ENCODE measurements around the gene DIP2C. TPM values are rescaled to one million over a fixed set of nuclear protein-coding genes. Genes with fewer than 3 reads are reported as not detected.

Gene DIP2C
- total and polyA plus RNA-seq, 2 donors from 2014 or later, result 6.2 to 22.6 TPM

DNA sequence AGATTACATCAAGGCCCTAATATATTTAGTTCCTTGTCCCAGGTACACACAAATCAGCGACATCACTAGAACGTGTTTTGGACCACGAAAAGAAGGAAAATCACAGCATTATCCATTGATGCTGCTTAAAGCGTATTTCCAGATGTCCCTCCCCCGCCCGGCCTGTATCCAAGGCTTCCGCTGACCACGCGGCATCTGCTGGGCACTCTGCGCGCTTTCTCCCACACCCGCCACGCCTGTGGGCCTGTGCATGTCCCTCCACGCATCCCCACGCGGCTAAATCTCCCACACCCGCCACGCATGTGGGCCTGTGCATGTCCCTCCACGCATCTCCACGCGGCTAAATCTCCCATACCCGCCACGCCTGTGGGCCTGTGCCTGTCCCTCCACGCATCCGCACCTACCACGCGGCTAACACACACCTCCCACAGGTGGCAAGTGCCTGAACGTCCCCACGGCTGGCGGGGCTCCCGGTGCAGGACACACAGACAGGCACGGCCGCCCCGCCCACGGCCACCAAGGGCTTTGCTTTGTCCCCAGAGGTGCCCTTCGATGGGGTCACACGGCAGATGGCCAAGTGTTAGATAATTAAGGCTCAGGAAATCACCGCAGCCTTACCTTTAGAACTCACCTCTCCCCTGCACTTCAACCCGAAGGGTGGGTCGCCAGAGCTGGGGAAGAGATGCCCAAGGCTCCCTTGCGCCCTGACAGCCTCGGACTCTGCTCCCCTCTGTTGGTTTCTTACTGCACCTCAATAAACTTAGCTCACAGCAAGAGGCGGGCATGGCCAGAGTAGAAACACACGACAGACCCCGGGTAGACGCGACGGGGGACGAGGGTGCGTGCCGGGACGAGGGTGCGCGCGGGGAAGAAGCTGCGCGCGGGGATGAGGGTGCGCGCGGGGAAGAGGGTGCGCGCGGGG lies 49.5 kb downstream of the DIP2C start:
- DNase-seq (no peak), FAIRE-seq (no peak)
- TF ChIP-seq, protein P1, sequence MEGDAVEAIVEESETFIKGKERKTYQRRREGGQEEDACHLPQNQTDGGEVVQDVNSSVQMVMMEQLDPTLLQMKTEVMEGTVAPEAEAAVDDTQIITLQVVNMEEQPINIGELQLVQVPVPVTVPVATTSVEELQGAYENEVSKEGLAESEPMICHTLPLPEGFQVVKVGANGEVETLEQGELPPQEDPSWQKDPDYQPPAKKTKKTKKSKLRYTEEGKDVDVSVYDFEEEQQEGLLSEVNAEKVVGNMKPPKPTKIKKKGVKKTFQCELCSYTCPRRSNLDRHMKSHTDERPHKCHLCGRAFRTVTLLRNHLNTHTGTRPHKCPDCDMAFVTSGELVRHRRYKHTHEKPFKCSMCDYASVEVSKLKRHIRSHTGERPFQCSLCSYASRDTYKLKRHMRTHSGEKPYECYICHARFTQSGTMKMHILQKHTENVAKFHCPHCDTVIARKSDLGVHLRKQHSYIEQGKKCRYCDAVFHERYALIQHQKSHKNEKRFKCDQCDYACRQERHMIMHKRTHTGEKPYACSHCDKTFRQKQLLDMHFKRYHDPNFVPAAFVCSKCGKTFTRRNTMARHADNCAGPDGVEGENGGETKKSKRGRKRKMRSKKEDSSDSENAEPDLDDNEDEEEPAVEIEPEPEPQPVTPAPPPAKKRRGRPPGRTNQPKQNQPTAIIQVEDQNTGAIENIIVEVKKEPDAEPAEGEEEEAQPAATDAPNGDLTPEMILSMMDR (IDR thresholded peaks at IDR 0.05; ENCODE audit: borderline replicate concordance, extremely low read depth, insufficient read depth), result no peak
- intact Hi-C loops (cut with DNase I), result no loop called here
- peaks cover 0 to 5% (median 0%) of the 10 kb centered on the region in 3 donors for H3K9me3 ChIP-seq (ENCODE audit: control insufficient read depth in 2 of 3, insufficient read depth in 1 of 3, low read length in 3 of 3)
- no peak overlapping the region for H3K4me3 ChIP-seq (ENCODE audit: low read length in 3 of 3)
- no peaks in the 10 kb centered on the region for H3K27me3 ChIP-seq (ENCODE audit: control insufficient read depth, insufficient read depth, low read length)
- H3K9ac ChIP-seq (ENCODE audit: low read length in 3 of 3), result no peak overlapping the region
- H3K36me3 ChIP-seq (ENCODE audit: control insufficient read depth in 2 of 3, insufficient read depth in 3 of 3, low read length in 3 of 3), result no peaks in the 10 kb centered on the region
- no peak overlapping the region for H3K27ac ChIP-seq (ENCODE audit: low read depth in 2 of 2, low read length in 2 of 2)
- H3K4me1 ChIP-seq (ENCODE audit: control insufficient read depth in 2 of 3, insufficient read depth in 2 of 3, low read depth in 1 of 3, low read length in 3 of 3), result peaks cover 0 to 6% (median 0%) of the 10 kb centered on the region in 3 donors

DNA sequence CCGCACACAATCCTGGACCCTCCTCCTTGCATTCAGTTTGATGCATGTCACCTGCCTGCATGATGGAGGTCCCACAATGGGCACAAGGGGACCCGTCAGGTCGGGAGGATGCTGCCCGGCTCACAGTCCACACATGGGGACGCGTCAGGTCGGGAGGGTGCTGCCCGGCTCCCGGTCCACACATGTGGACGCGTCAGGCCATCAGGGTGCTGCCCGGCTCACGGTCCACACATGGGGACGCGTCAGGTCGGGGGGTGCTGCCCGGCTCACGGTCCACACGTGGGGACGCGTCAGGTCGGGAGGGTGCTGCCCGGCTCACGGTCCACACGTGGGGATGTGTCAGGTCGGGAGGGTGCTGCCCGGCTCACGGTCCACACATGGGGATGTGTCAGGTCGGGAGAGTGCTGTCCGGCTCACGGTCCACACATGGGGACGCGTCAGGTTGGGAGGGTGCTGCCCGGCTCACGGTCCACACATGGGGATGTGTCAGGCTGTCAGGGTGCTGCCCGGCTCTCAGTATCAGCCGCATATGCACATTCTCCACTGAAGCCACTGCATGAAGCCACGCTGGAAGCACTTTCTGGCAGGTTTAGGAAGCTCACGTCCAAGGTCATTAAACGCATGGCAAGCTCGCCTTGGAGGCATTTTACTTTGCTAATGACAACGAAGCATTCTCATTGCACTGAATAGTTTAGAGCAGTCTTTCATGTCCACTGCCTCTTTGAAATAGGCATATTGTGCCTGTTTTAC lies 50.3 kb downstream of the DIP2C start:
- FAIRE-seq, result no peak

DNA sequence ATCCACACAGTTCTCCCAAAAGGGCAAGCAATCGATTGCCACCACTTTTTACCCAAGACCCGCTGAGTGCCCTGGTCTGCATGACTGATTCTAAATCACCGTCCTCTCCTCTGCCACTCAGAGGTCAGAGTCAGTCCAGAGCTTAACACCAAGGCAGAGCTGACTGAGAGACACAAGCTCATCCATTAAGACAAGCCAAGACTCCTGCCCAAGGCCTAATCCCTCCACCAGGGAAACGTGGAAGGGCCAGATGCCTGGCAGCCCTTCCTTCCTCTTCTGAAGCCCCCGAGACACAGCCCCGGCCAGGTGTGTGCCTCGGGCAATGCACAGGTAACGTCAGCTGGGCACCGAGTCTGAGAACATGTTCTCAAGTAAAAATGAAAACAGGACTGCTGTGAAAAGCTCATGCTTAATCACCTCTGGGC lies 51.7 kb downstream of the DIP2C start:
- H3K4me1 ChIP-seq (ENCODE audit: control insufficient read depth in 2 of 3, insufficient read depth in 2 of 3, low read depth in 1 of 3, low read length in 3 of 3), result peaks cover 0 to 12% (median 10%) of the 10 kb centered on the region in 3 donors
- TF ChIP-seq, protein P1 (IDR thresholded peaks at IDR 0.05; ENCODE audit: borderline replicate concordance, extremely low read depth, insufficient read depth), result no peak
- FAIRE-seq (no peak), DNase-seq (no peak)
- no peaks in the 10 kb centered on the region for H3K27me3 ChIP-seq (ENCODE audit: control insufficient read depth, insufficient read depth, low read length)
- peak overlapping the region; percentile 33 to 63 for H3K27ac ChIP-seq (ENCODE audit: low read depth in 2 of 2, low read length in 2 of 2)
- H3K4me3 ChIP-seq (ENCODE audit: low read length in 3 of 3), result no peak overlapping the region
- no peaks in the 10 kb centered on the region for H3K36me3 ChIP-seq (ENCODE audit: control insufficient read depth in 2 of 3, insufficient read depth in 3 of 3, low read length in 3 of 3)
- intact Hi-C loops (cut with DNase I), result no loop called here
- H3K9ac ChIP-seq (ENCODE audit: low read length in 3 of 3), result peak overlapping the region in 1 of 3 donors; percentile 12
- H3K9me3 ChIP-seq (ENCODE audit: control insufficient read depth in 2 of 3, insufficient read depth in 1 of 3, low read length in 3 of 3), result no peaks in the 10 kb centered on the region

More for the DNA sequence above, 50.3 kb downstream of the DIP2C start:
- Histone ChIP-seq H3K9ac (ENCODE audit: low read length in 3 of 3) (no peak overlapping the region), H3K4me1 (ENCODE audit: control insufficient read depth in 2 of 3, insufficient read depth in 2 of 3, low read depth in 1 of 3, low read length in 3 of 3) (peaks cover 0 to 8% (median 2%) of the 10 kb centered on the region in 3 donors), H3K9me3 (ENCODE audit: control insufficient read depth in 2 of 3, insufficient read depth in 1 of 3, low read length in 3 of 3) (no peaks in the 10 kb centered on the region), H3K27ac (ENCODE audit: low read depth in 2 of 2, low read length in 2 of 2) (no peak overlapping the region), H3K4me3 (ENCODE audit: low read length in 3 of 3) (no peak overlapping the region), H3K27me3 (ENCODE audit: control insufficient read depth, insufficient read depth, low read length) (no peaks in the 10 kb centered on the region), H3K36me3 (ENCODE audit: control insufficient read depth in 2 of 3, insufficient read depth in 3 of 3, low read length in 3 of 3) (no peaks in the 10 kb centered on the region)
- no peak for DNase-seq
- intact Hi-C loops (cut with DNase I), result no loop called here
- TF ChIP-seq, protein P1 (IDR thresholded peaks at IDR 0.05; ENCODE audit: borderline replicate concordance, extremely low read depth, insufficient read depth), result no peak

Data from kidney (tissue), 14 donors.